ENCODE measurements around the gene SENP6. TPM values are rescaled to one million over a fixed set of nuclear protein-coding genes. Genes with fewer than 3 reads are reported as not detected.
A peak's percentile ranks its signal among the peaks of the same experiment; 100 is the strongest.

The SENP6 gene
- total and polyA plus RNA-seq, 9 of the 15 experiments (the other 6 are each of a cell fraction or from before 2014, with no cell fraction given), result 11.1 to 79.4 (median 46.8) TPM

DNA sequence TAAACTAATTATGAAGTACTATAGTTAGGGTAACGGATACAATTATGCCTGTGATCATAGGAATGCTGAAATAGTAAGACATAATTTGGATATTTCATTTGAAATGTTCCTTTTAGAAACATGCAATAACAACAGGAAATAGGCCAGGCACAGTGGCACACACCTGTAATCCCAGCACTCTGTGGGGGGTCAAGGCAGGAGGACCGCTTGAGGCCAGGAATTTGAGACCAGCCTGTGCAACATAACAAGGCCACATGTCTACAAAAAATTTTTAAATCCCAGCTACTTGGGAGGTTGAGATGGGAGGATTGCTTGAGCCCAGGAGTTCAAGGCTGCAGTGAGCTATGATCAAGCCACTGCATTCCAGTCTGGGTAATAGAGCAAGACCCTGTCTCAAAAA is 121.7 kb downstream of the SENP6 start:
- Histone ChIP-seq H3K27ac (ENCODE audit: extremely low read depth, low read depth, low read length) (no peak overlapping the region), H3K4me2 (ENCODE audit: insufficient read depth, low read length) (no peak overlapping the region), H2AFZ (ENCODE audit: low read depth, low read length) (no peak overlapping the region), H3K4me1 (replicated peaks in 1 of 2; ENCODE audit: control insufficient read depth in 2 of 2, insufficient read depth in 2 of 2, low read length in 2 of 2) (no peaks in the 10 kb centered on the region; a peak in 1 of 5 replicates), H4K20me1 (replicated peaks; ENCODE audit: control insufficient read depth, insufficient read depth, low read length) (no peaks in the 10 kb centered on the region), H3K9me3 (replicated peaks; ENCODE audit: control insufficient read depth, insufficient read depth, low read depth, low read length) (no peaks in the 10 kb centered on the region), H3K9ac (ENCODE audit: insufficient read depth in 1 of 2, low read depth in 2 of 2, low read length in 2 of 2) (no peak overlapping the region), H3K9me1 (ENCODE audit: control insufficient read depth, insufficient read depth, low read length) (no peaks in the 10 kb centered on the region), H3K27me3 (ENCODE audit: control insufficient read depth in 2 of 2, insufficient read depth in 2 of 2, low read length in 2 of 2) (no peaks in the 10 kb centered on the region), H3K79me2 (ENCODE audit: control insufficient read depth, insufficient read depth, low read length) (no peaks in the 10 kb centered on the region), H3K4me3 (no peak overlapping the region), H3K36me3 (ENCODE audit: control insufficient read depth, insufficient read depth, low read length) (no peaks in the 10 kb centered on the region)
- BruUV-seq (replicated peaks), result no TSS peak
- intact Hi-C loops (cut with micrococcal nuclease) (no loop called here), in situ Hi-C loops (cut with MboI) (no loop called here)
- ChIA-PET POLR2A (interaction anchor here (0.6 kb wide), 1 partner anchor 10 kb away, joined by 3 read pairs; no protein-coding TSS in a partner anchor), CTCF (ENCODE audit: low intra/inter-chr PET ratio) (no interaction called here)
- FAIRE-seq (no peak), DNase-seq (ENCODE audit: extremely low read depth in 1 of 4, low spot score in 3 of 4) (no peak), ATAC-seq (no peak)
- WGBS (ENCODE audit: insufficient coverage, low coverage, missing lambda C conversion rate), result 26% methylated on average over 2 of the region's 2 CpGs
- TF ChIP-seq, protein P1, sequence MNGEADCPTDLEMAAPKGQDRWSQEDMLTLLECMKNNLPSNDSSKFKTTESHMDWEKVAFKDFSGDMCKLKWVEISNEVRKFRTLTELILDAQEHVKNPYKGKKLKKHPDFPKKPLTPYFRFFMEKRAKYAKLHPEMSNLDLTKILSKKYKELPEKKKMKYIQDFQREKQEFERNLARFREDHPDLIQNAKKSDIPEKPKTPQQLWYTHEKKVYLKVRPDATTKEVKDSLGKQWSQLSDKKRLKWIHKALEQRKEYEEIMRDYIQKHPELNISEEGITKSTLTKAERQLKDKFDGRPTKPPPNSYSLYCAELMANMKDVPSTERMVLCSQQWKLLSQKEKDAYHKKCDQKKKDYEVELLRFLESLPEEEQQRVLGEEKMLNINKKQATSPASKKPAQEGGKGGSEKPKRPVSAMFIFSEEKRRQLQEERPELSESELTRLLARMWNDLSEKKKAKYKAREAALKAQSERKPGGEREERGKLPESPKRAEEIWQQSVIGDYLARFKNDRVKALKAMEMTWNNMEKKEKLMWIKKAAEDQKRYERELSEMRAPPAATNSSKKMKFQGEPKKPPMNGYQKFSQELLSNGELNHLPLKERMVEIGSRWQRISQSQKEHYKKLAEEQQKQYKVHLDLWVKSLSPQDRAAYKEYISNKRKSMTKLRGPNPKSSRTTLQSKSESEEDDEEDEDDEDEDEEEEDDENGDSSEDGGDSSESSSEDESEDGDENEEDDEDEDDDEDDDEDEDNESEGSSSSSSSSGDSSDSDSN (IDR thresholded peaks at IDR 0.05; ENCODE audit: borderline replicate concordance in 1 of 2, low read depth in 2 of 2, low read length in 2 of 2), result no peak
- TF ChIP-seq KDM4B (IDR thresholded peaks at IDR 0.05; ENCODE audit: borderline replicate concordance in 2 of 2, low read depth in 1 of 2) (no peak), MAFF (IDR thresholded peaks at IDR 0.05; ENCODE audit: low read length) (no peak)

DNA sequence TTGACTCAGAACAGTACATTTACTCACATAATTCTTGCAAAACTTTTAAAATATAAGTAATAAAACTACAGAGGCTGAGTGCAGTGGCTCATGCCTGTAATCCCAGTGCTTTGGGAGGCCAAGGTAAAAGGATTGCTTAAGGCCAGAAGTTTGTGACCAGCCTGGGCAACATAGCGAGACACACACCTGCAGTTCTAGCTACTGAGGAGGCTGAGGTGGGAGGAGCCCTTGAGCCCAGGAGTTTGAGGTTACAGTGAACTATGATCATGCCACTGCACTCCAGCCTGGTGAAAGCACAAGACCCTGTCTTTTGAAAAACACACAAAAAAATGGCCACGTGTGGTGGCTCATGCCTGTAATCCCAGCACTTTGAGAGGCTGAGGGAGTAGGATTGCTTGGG is 125.5 kb downstream of the SENP6 start:
- Histone ChIP-seq H3K4me2 (ENCODE audit: insufficient read depth, low read length) (no peak overlapping the region), H3K36me3 (ENCODE audit: control insufficient read depth, insufficient read depth, low read length) (no peaks in the 10 kb centered on the region), H3K9ac (ENCODE audit: insufficient read depth in 1 of 2, low read depth in 2 of 2, low read length in 2 of 2) (no peak overlapping the region), H3K4me1 (replicated peaks in 1 of 2; ENCODE audit: control insufficient read depth in 2 of 2, insufficient read depth in 2 of 2, low read length in 2 of 2) (no peaks in the 10 kb centered on the region; a peak in 1 of 5 replicates), H3K9me3 (replicated peaks; ENCODE audit: control insufficient read depth, insufficient read depth, low read depth, low read length) (no peaks in the 10 kb centered on the region), H3K79me2 (ENCODE audit: control insufficient read depth, insufficient read depth, low read length) (no peaks in the 10 kb centered on the region), H4K20me1 (replicated peaks; ENCODE audit: control insufficient read depth, insufficient read depth, low read length) (no peaks in the 10 kb centered on the region), H3K27me3 (ENCODE audit: control insufficient read depth in 2 of 2, insufficient read depth in 2 of 2, low read length in 2 of 2) (no peaks in the 10 kb centered on the region), H3K27ac (ENCODE audit: extremely low read depth, low read depth, low read length) (no peak overlapping the region), H3K9me1 (ENCODE audit: control insufficient read depth, insufficient read depth, low read length) (no peaks in the 10 kb centered on the region), H2AFZ (ENCODE audit: low read depth, low read length) (no peak overlapping the region), H3K4me3 (no peak overlapping the region)
- intact Hi-C loops (cut with micrococcal nuclease) (no loop called here), in situ Hi-C loops (cut with MboI) (no loop called here)
- POLR2A ChIA-PET, result no interaction called here
- peak; percentile 45 for ATAC-seq
- FAIRE-seq, result no peak
- no peak for DNase-seq (ENCODE audit: extremely low read depth in 1 of 4, low spot score in 3 of 4)
- 23% methylated on average over 2 of the region's 2 CpGs for WGBS (ENCODE audit: insufficient coverage, low coverage, missing lambda C conversion rate)
- CTCF ChIA-PET (ENCODE audit: low intra/inter-chr PET ratio), result no interaction called here
- BruUV-seq (replicated peaks), result no TSS peak
- TF ChIP-seq SNIP1 (IDR thresholded peaks at IDR 0.05; ENCODE audit: low read depth) (no peak), RBM25 (IDR thresholded peaks at IDR 0.05; ENCODE audit: low read depth, low read length, severe bottlenecking) (no peak), DDX20 (tag; IDR thresholded peaks at IDR 0.05; ENCODE audit: low read depth) (no peak), RAD51 (IDR thresholded peaks at IDR 0.05; ENCODE audit: borderline replicate concordance, low read depth) (no peak), RB1 (IDR thresholded peaks at IDR 0.05; ENCODE audit: low read depth) (no peak), ZNF121 (CRISPR knock-in tag; conservative IDR thresholded peaks at IDR 0.05) (no peak), SP1 (CRISPR knock-in tag; IDR thresholded peaks at IDR 0.05) (no peak), SLC30A9 (CRISPR knock-in tag; IDR thresholded peaks at IDR 0.05) (no peak), NR4A1 (CRISPR knock-in tag; IDR thresholded peaks at IDR 0.05) (no peak), NR4A1 (tag; IDR thresholded peaks at IDR 0.05) (no peak), POLR3G (IDR thresholded peaks at IDR 0.05; ENCODE audit: extremely low read depth, insufficient read length, insufficient replicate concordance) (no peak)
- TF ChIP-seq, protein P2, sequence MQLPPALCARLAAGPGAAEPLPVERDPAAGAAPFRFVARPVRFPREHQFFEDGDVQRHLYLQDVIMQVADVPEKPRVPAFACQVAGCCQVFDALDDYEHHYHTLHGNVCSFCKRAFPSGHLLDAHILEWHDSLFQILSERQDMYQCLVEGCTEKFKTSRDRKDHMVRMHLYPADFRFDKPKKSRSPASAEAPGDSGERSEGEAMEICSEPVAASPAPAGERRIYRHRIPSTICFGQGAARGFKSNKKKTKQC (CRISPR knock-in tag; IDR thresholded peaks at IDR 0.05), result no peak

All from K562 (cell line).